Thyroid gland (tissue), 4 donors: ENCODE measurements around the gene GLT1D1.

ENCODE experiments used
- CTCF ChIP-seq, 6 experiments: fragments of 200-600 bp in 3 of 6; fragments of 450-650 bp in 3 of 6; sonication (generic) in 3 of 6; IDR thresholded peaks; one replicate each; pipeline ENCODE4 v1.5.1; 2016 to 2019; ENCODE audit warnings: antibody characterized with exemption in 6 of 6, mild to moderate bottlenecking in 2 of 6, inconsistent platforms in 1 of 6, moderate library complexity in 1 of 6
- POLR2A ChIP-seq, 2 donors: fragments of 450-650 bp; IDR thresholded peaks; one replicate each; pipeline ENCODE4 v1.6.1; 2017; ENCODE audit warnings: antibody characterized with exemption in 2 of 2, mild to moderate bottlenecking in 2 of 2, moderate library complexity in 1 of 2

- no peak for TF ChIP-seq CTCF (IDR thresholded peaks at IDR 0.05)
- no peak for TF ChIP-seq POLR2A (IDR thresholded peaks at IDR 0.05)
Measured at GRCh38 chr12:128933926-128934325, 80.6 kb downstream of the GLT1D1 start.
